ENCODE measurements around the gene TRIM56.

GRCh38 chr7:101099969-101100781, 14.9 kb downstream of the TRIM56 start:
- TF ChIP-seq CTCF (conservative IDR thresholded peaks at IDR 0.05 in 1 of 2, IDR thresholded peaks at IDR 0.05 in 1 of 2; ENCODE audit: low read depth in 1 of 2, low read length in 2 of 2) (no peak), EZH2 (IDR thresholded peaks at IDR 0.05; ENCODE audit: low read length, missing control alignments) (no peak)
